K562 (cell line): ENCODE data around the gene CDADC1.

Experiments used
- MTA3 ChIP-seq: fragments of 450-650 bp; formaldehyde crosslinking; IDR thresholded peaks from 2 replicates; pipeline ENCODE4 v1.6.1; 2017; ENCODE audit warnings: mild to moderate bottlenecking, borderline replicate concordance
- POLR2A ChIP-seq: fragments of 450-650 bp; conservative IDR thresholded peaks from 2 replicates; pipeline ENCODE4 v1.6.1; 2016
- POLR2B ChIP-seq: fragments of 450-650 bp; IDR thresholded peaks from 2 replicates; pipeline ENCODE4 v1.6.1; 2018; ENCODE audit warnings: low read depth; ENCODE audit not compliant: partially characterized antibody
- RCOR1 ChIP-seq, 2 experiments: IDR thresholded peaks; 2 replicates each; pipeline ENCODE4 v1.6.1; 2012; ENCODE audit warnings: low read depth in 2 of 2, low read length in 2 of 2, borderline replicate concordance in 1 of 2, improper control_type of control experiment in 1 of 2
- SMC3 ChIP-seq: conservative IDR thresholded peaks from 2 replicates; pipeline ENCODE4 v1.6.1; 2011; ENCODE audit warnings: low read depth, low read length, improper control_type of control experiment; ENCODE audit not compliant: insufficient read depth
- TEAD4 ChIP-seq, 2 experiments: sonication (generic) in 1 of 2; formaldehyde crosslinking in 1 of 2; IDR thresholded peaks; 2 replicates each; pipeline versions ENCODE4 v1.6.1 to v1.8.0; 2012 to 2022; ENCODE audit warnings: borderline replicate concordance in 1 of 2, inconsistent platforms in 1 of 2, low read length in 1 of 2, mild to moderate bottlenecking in 1 of 2, missing genetic modification reagents in 1 of 2
- ZC3H11A ChIP-seq: IDR thresholded peaks from 2 replicates; pipeline ENCODE4 v1.6.1; 2012; ENCODE audit warnings: low read depth, low read length, improper control_type of control experiment
- ZNF175 ChIP-seq: fragments of 200-800 bp; sonication (Bioruptor generic); IDR thresholded peaks from 2 replicates; pipeline ENCODE4 v1.6.1; 2016; ENCODE audit warnings: low read depth, mild to moderate bottlenecking, missing genetic modification characterization, missing compliant biosample characterization
- TF ChIP-seq, protein P1 (sequence below): IDR thresholded peaks from 2 replicates; pipeline ENCODE4 v1.6.1; 2011; ENCODE audit not compliant: insufficient read length; ENCODE audit errors: extremely low read depth
- TF ChIP-seq, protein P2 (sequence below), 2 experiments: fragments of 450-650 bp; IDR thresholded peaks; 2 replicates each; pipeline ENCODE4 v1.6.1; 2016
- TF ChIP-seq, protein P3 (sequence below), 3 experiments: IDR thresholded peaks in 2 of 3; conservative IDR thresholded peaks in 1 of 3; 2 replicates each; pipeline ENCODE4 v1.5.1; 2011 to 2012; ENCODE audit warnings: low read length in 3 of 3, mild to moderate bottlenecking in 3 of 3, control low read depth in 2 of 3, improper control_type of control experiment in 1 of 3, inconsistent platforms in 1 of 3, low read depth in 1 of 3, mixed read lengths in 1 of 3, moderate library complexity in 1 of 3; ENCODE audit not compliant: insufficient read depth in 2 of 3

DNA sequence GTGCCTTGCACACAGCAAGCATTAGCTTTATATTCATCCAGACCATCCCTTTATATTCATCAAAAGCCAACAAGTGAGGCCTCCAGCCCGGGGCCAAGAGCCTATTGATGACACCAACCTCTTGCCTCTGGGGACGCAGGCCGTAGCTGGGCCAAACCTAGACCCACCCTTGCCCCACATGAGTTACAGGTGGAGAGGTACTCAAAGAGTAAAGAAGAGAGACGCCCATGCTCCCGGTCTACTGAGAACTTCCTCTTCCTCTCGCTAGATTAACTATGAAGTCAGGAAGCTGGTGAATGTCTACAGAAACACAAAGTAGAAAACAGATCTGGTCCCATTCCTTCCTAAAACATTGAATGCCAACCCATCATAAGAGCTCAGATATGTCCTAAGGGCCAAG lies 31.4 kb upstream of the CDADC1 start:
- TF ChIP-seq TEAD4 (IDR thresholded peaks at IDR 0.05; ENCODE audit: low read length) (no peak), TEAD4 (CRISPR knock-in tag; IDR thresholded peaks at IDR 0.05; ENCODE audit: borderline replicate concordance) (no peak), ZC3H11A (no peak), ZNF175 (CRISPR knock-in tag) (no peak), RCOR1 (IDR thresholded peaks at IDR 0.05; ENCODE audit: borderline replicate concordance in 1 of 2, low read depth in 2 of 2, low read length in 2 of 2) (no peak), MTA3 (no peak), POLR2A (no peak), SMC3 (no peak), POLR2B (no peak)
- TF ChIP-seq, protein P1, sequence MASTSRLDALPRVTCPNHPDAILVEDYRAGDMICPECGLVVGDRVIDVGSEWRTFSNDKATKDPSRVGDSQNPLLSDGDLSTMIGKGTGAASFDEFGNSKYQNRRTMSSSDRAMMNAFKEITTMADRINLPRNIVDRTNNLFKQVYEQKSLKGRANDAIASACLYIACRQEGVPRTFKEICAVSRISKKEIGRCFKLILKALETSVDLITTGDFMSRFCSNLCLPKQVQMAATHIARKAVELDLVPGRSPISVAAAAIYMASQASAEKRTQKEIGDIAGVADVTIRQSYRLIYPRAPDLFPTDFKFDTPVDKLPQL = no peak
- TF ChIP-seq, protein P2, sequence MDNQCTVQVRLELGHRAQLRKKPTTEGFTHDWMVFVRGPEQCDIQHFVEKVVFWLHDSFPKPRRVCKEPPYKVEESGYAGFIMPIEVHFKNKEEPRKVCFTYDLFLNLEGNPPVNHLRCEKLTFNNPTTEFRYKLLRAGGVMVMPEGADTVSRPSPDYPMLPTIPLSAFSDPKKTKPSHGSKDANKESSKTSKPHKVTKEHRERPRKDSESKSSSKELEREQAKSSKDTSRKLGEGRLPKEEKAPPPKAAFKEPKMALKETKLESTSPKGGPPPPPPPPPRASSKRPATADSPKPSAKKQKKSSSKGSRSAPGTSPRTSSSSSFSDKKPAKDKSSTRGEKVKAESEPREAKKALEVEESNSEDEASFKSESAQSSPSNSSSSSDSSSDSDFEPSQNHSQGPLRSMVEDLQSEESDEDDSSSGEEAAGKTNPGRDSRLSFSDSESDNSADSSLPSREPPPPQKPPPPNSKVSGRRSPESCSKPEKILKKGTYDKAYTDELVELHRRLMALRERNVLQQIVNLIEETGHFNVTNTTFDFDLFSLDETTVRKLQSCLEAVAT (IDR thresholded peaks at IDR 0.05) = no peak
- TF ChIP-seq, protein P3, sequence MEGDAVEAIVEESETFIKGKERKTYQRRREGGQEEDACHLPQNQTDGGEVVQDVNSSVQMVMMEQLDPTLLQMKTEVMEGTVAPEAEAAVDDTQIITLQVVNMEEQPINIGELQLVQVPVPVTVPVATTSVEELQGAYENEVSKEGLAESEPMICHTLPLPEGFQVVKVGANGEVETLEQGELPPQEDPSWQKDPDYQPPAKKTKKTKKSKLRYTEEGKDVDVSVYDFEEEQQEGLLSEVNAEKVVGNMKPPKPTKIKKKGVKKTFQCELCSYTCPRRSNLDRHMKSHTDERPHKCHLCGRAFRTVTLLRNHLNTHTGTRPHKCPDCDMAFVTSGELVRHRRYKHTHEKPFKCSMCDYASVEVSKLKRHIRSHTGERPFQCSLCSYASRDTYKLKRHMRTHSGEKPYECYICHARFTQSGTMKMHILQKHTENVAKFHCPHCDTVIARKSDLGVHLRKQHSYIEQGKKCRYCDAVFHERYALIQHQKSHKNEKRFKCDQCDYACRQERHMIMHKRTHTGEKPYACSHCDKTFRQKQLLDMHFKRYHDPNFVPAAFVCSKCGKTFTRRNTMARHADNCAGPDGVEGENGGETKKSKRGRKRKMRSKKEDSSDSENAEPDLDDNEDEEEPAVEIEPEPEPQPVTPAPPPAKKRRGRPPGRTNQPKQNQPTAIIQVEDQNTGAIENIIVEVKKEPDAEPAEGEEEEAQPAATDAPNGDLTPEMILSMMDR (IDR thresholded peaks at IDR 0.05 in 2 of 3, conservative IDR thresholded peaks at IDR 0.05 in 1 of 3; ENCODE audit: insufficient read depth in 2 of 3, low read depth in 1 of 3, low read length in 3 of 3) = no peak
